IPS-20b (cell line): ENCODE measurements around the gene CIT.

Source experiments
- H3K27ac ChIP-seq: one replicate; pipeline ENCODE4 v1.5.1; 2013; ENCODE audit warnings: low read length
- H3K27me3 ChIP-seq: 2 replicates; pipeline ENCODE4 v1.6.1; 2013; ENCODE audit warnings: mild to moderate bottlenecking, low read length, inconsistent platforms; ENCODE audit not compliant: insufficient read depth
- H3K36me3 ChIP-seq: 2 replicates; pipeline ENCODE4 v1.6.1; 2013; ENCODE audit warnings: low read depth, mild to moderate bottlenecking, inconsistent platforms, low read length, moderate library complexity; ENCODE audit not compliant: insufficient read depth
- H3K4me1 ChIP-seq: 2 replicates; pipeline ENCODE4 v1.6.1; 2013; ENCODE audit warnings: mild to moderate bottlenecking, control low read depth, inconsistent platforms, low read length, moderate library complexity; ENCODE audit not compliant: insufficient read depth
- H3K4me3 ChIP-seq: 2 replicates; pipeline ENCODE4 v1.5.1; 2013; ENCODE audit warnings: mild to moderate bottlenecking, low read length, inconsistent platforms
- H3K9ac ChIP-seq: 2 replicates; pipeline ENCODE4 v1.6.1; 2013; ENCODE audit warnings: low read depth, mild to moderate bottlenecking, inconsistent platforms, low read length, moderate library complexity
- H3K9me3 ChIP-seq: 2 replicates; pipeline ENCODE4 v1.6.1; 2013; ENCODE audit warnings: mild to moderate bottlenecking, low read depth, low read length, inconsistent platforms; ENCODE audit not compliant: insufficient read depth

CIT gene

GRCh38 chr12:119681728-119682638 is 195.1 kb downstream of the CIT start:
- no peaks in the 10 kb centered on the region for H3K4me1 ChIP-seq
- H3K9ac ChIP-seq = no peak overlapping the region
- no peaks in the 10 kb centered on the region for H3K9me3 ChIP-seq
- H3K4me3 ChIP-seq = no peak overlapping the region
- H3K27ac ChIP-seq = no peak overlapping the region
- no peaks in the 10 kb centered on the region for H3K27me3 ChIP-seq
- H3K36me3 ChIP-seq = peaks cover 64% of the 10 kb centered on the region

DNA sequence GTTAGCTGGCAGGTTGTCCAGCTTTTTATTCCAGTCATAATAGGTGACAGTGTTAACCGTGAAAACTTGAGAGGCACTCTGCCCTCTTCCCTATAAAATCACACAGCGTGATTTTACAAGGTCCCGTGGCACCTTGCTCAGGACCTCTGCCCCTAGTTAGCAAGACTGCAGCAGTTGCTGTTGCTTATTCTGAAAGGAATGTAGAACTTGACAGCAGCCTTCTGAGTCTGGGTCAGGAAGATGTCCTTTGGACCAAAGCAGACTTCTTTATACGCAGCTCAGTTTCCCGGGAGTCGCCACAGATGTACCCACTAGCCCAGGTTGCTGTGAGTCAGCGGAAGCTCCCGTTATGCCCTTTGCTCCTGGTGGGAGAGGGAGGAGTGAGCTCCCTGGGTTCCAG is 196.0 kb downstream of the CIT start:
- no peaks in the 10 kb centered on the region for H3K4me1 ChIP-seq
- H3K27ac ChIP-seq = no peak overlapping the region
- no peaks in the 10 kb centered on the region for H3K27me3 ChIP-seq
- no peaks in the 10 kb centered on the region for H3K9me3 ChIP-seq
- H3K9ac ChIP-seq = no peak overlapping the region
- peaks cover 66% of the 10 kb centered on the region for H3K36me3 ChIP-seq
- H3K4me3 ChIP-seq = no peak overlapping the region

DNA sequence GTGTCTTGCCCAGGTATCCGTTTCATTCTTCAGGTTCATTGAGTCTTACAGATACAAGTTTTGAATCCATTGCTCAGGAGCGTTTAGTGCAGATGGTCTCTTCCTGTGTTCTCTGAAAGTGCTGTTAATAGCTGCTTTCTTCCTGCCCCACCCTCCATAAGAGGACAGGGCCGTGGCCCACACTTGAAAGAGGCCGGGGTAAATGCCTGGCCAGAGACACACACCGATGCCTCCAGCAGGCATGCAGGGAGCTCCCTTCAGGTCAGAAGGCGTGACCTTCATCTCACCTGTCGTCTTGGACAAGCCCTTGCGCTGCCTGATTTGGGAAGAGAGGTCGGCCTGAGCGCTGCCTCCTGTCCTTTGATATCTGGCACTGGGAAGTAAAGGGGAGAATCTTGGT is 197.6 kb downstream of the CIT start:
- no peak overlapping the region for H3K9ac ChIP-seq
- no peak overlapping the region for H3K27ac ChIP-seq
- no peak overlapping the region for H3K4me3 ChIP-seq
- no peaks in the 10 kb centered on the region for H3K9me3 ChIP-seq
- H3K4me1 ChIP-seq = no peaks in the 10 kb centered on the region
- H3K27me3 ChIP-seq = no peaks in the 10 kb centered on the region
- peaks cover 82% of the 10 kb centered on the region for H3K36me3 ChIP-seq

GRCh38 chr12:119679081-119679480 is 198.0 kb downstream of the CIT start:
- Histone ChIP-seq H3K36me3 (peaks cover 86% of the 10 kb centered on the region), H3K4me1 (no peaks in the 10 kb centered on the region), H3K9me3 (no peaks in the 10 kb centered on the region), H3K9ac (no peak overlapping the region), H3K4me3 (no peak overlapping the region), H3K27ac (no peak overlapping the region), H3K27me3 (no peaks in the 10 kb centered on the region)

DNA sequence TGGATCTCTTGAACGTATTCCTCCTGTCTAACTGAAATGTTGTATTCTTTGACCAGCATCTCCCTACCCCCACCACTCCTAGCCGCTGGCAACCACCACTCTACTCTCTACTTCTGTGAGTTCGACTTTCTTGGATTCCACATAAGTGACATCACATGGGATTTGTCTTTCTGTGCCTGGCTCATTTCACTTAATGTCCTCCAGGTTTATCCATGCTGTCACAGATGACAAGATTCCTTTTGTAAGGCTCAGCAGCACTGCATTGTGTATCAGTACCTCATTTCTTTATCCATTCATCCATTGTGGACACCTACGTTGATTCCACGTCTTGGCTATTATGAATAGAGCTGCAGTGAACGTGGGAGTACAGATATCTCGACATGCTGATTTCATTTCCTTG is 198.7 kb downstream of the CIT start:
- Histone ChIP-seq H3K4me3 (no peak overlapping the region), H3K36me3 (peaks cover 92% of the 10 kb centered on the region), H3K27ac (no peak overlapping the region), H3K4me1 (no peaks in the 10 kb centered on the region), H3K27me3 (no peaks in the 10 kb centered on the region), H3K9me3 (no peaks in the 10 kb centered on the region), H3K9ac (no peak overlapping the region)

GRCh38 chr12:119676573-119676972 is 200.5 kb downstream of the CIT start:
- no peak overlapping the region for H3K27ac ChIP-seq
- H3K27me3 ChIP-seq = no peaks in the 10 kb centered on the region
- no peaks in the 10 kb centered on the region for H3K4me1 ChIP-seq
- no peak overlapping the region for H3K4me3 ChIP-seq
- H3K36me3 ChIP-seq = peaks cover 99% of the 10 kb centered on the region
- H3K9me3 ChIP-seq = no peaks in the 10 kb centered on the region
- no peak overlapping the region for H3K9ac ChIP-seq

- no peak overlapping the region for H3K27ac ChIP-seq
- peaks cover 99% of the 10 kb centered on the region for H3K36me3 ChIP-seq
- no peaks in the 10 kb centered on the region for H3K4me1 ChIP-seq
- no peak overlapping the region for H3K9ac ChIP-seq
- no peaks in the 10 kb centered on the region for H3K9me3 ChIP-seq
- no peak overlapping the region for H3K4me3 ChIP-seq
- H3K27me3 ChIP-seq = no peaks in the 10 kb centered on the region
Observed at GRCh38 chr12:119676022-119676421, 201.1 kb downstream of the CIT start.

DNA sequence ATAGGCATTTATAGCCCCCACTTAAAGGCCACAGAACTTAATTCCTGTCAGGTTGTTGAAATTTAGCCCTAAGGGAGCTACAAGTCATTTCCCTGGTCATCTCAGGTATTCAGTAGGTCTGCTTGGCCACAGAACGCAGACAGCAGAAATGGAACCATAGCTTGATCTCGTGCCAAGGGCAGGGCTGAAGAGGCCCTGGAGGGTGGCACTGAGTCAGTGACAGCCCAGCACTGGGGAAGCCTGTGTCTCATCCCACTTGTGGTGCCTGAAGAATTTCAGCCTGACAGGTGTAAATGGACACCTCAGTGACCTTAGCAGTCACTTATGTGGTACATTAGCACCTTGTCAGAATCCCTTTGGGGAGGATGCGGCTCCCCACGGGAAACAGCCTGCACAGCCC is 202.6 kb downstream of the CIT start:
- no peak overlapping the region for H3K4me3 ChIP-seq
- no peaks in the 10 kb centered on the region for H3K27me3 ChIP-seq
- H3K4me1 ChIP-seq = no peaks in the 10 kb centered on the region
- H3K36me3 ChIP-seq = peaks cover 97% of the 10 kb centered on the region
- no peak overlapping the region for H3K27ac ChIP-seq
- no peak overlapping the region for H3K9ac ChIP-seq
- no peaks in the 10 kb centered on the region for H3K9me3 ChIP-seq

GRCh38 chr12:119673634-119674033 is 203.5 kb downstream of the CIT start:
- no peaks in the 10 kb centered on the region for H3K9me3 ChIP-seq
- no peak overlapping the region for H3K4me3 ChIP-seq
- H3K27me3 ChIP-seq = no peaks in the 10 kb centered on the region
- H3K9ac ChIP-seq = no peak overlapping the region
- H3K4me1 ChIP-seq = no peaks in the 10 kb centered on the region
- H3K27ac ChIP-seq = no peak overlapping the region
- peaks cover 88% of the 10 kb centered on the region for H3K36me3 ChIP-seq

DNA sequence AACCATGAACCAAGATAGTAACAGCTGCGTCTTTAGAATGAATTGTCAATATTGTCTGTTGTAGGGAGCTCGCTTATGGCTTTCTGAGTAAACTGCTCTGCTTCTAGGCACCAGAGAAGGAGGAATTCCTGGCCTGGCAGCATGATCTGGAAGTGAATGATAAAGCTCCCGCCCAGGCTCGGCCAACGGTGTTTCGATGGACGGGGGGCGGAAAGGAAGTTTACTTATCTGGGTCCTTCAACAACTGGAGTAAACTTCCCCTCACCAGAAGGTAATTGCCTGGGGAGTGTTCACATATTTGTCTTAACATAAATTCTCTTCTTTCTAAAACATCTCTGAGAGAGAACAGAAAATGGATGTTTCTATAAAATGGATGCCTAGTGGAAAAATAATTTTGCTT is 204.9 kb downstream of the CIT start:
- H3K9ac ChIP-seq = no peak overlapping the region
- H3K36me3 ChIP-seq = peaks cover 75% of the 10 kb centered on the region
- no peak overlapping the region for H3K4me3 ChIP-seq
- H3K9me3 ChIP-seq = no peaks in the 10 kb centered on the region
- no peaks in the 10 kb centered on the region for H3K27me3 ChIP-seq
- H3K27ac ChIP-seq = no peak overlapping the region
- H3K4me1 ChIP-seq = no peaks in the 10 kb centered on the region; the same call in 1 of the 2 replicates

GRCh38 chr12:119671070-119671469 is 206.1 kb downstream of the CIT start:
- Histone ChIP-seq H3K27ac (no peak overlapping the region), H3K9me3 (no peaks in the 10 kb centered on the region), H3K36me3 (peaks cover 64% of the 10 kb centered on the region), H3K9ac (no peak overlapping the region), H3K27me3 (no peaks in the 10 kb centered on the region), H3K4me1 (no peaks in the 10 kb centered on the region; the same call in 1 of the 2 replicates), H3K4me3 (no peak overlapping the region)

- Histone ChIP-seq H3K36me3 (peaks cover 52% of the 10 kb centered on the region), H3K4me3 (peak overlapping the region; percentile 16; the same call in 1 of the 2 replicates), H3K9me3 (no peaks in the 10 kb centered on the region), H3K27me3 (no peaks in the 10 kb centered on the region), H3K9ac (no peak overlapping the region), H3K4me1 (no peaks in the 10 kb centered on the region; the same call in 1 of the 2 replicates), H3K27ac (no peak overlapping the region)
Observed at GRCh38 chr12:119669744-119670472, 207.2 kb downstream of the CIT start.
